Esophagus muscularis mucosa (tissue), 4 donors: Measurements from ENCODE around the gene RGS3. TPM values are rescaled to one million over a fixed set of nuclear protein-coding genes. Genes with fewer than 3 reads are reported as not detected.

Experiments
- DNase-seq: peaks from one replicate; pipeline ENCODE4 v3.0.0-alpha.2; 2017; ENCODE audit errors: extremely low spot score
- H3K27ac ChIP-seq, 4 donors: fragments of 200-600 bp; sonication (generic); replicated peaks in 1 of 4; 1 replicate in 3 of 4; 2 replicates in 1 of 4; pipeline ENCODE4 v1.5.1; 2016 to 2019; ENCODE audit warnings: mild to moderate bottlenecking in 1 of 4
- H3K27me3 ChIP-seq, 4 donors: fragments of 200-600 bp; sonication (generic); one replicate each; pipeline versions ENCODE4 v1.5.1 to v1.6.0; 2016 to 2019
- H3K36me3 ChIP-seq, 4 donors: fragments of 200-600 bp; sonication (generic); one replicate each; pipeline ENCODE4 v1.5.1; 2016 to 2019
- H3K4me1 ChIP-seq, 4 donors: fragments of 200-600 bp; sonication (generic); one replicate each; pipeline ENCODE4 v1.5.1; 2016 to 2019
- H3K4me3 ChIP-seq, 4 donors: fragments of 200-600 bp; sonication (generic); 1 replicate in 2 of 4; 2 replicates in 2 of 4; pipeline ENCODE4 v1.5.1; 2016 to 2019; ENCODE audit warnings: mild to moderate bottlenecking in 4 of 4, moderate library complexity in 1 of 4
- H3K9me3 ChIP-seq, 4 donors: fragments of 200-600 bp; sonication (generic); 1 replicate in 3 of 4; 2 replicates in 1 of 4; pipeline ENCODE4 v1.5.1; 2016 to 2019
- CTCF ChIP-seq, 3 experiments: fragments of 200-600 bp in 2 of 3; fragments of 450-650 bp in 1 of 3; sonication (generic) in 2 of 3; IDR thresholded peaks; one replicate each; pipeline ENCODE4 v1.5.1; 2017 to 2019; ENCODE audit warnings: antibody characterized with exemption in 3 of 3, mild to moderate bottlenecking in 2 of 3, moderate library complexity in 1 of 3
- EP300 ChIP-seq: sonication (generic); formaldehyde crosslinking; IDR thresholded peaks from one replicate; pipeline ENCODE4 v1.6.1; 2017; ENCODE audit warnings: antibody characterized with exemption
- POLR2A ChIP-seq: fragments of 450-650 bp; IDR thresholded peaks from one replicate; pipeline ENCODE4 v1.6.1; 2017; ENCODE audit warnings: antibody characterized with exemption, moderate library complexity, mild to moderate bottlenecking, low read depth
- POLR2AphosphoS5 ChIP-seq, 2 donors: sonication (generic); formaldehyde crosslinking; IDR thresholded peaks; one replicate each; pipeline ENCODE4 v1.6.1; 2017; ENCODE audit warnings: antibody characterized with exemption in 2 of 2
- WGBS: methylation state at CpG from one replicate; pipeline ENCODE4 v1.1.5; 2018; 5-methylcytosine and 5-hydroxymethylcytosine counted together
- intact Hi-C: fragments of 100-400 bp; cut with DNase I; formaldehyde crosslinking; loops from one replicate; pipeline ENCODE4 v1.15.1; 2023
- total RNA-seq, 4 donors: library from RNA; depleted of rRNA; stranded (reverse); fragments of >200 nt; gene quantifications; one replicate each; pipeline versions ENCODE4 v1.1.0 to v1.2.1, GENCODE V29; 2016

RGS3 gene
- total RNA-seq, 4 donors from 2014 or later, result 37.3 to 121 (median 68.5) TPM

- DNase-seq, result no peak
- no peaks in the 10 kb centered on the region for H3K9me3 ChIP-seq
- H3K27me3 ChIP-seq, result no peaks in the 10 kb centered on the region
- H3K4me1 ChIP-seq, result no peaks in the 10 kb centered on the region
- intact Hi-C loops, result no loop called here
- 87% methylated on average over 6 of the region's 6 CpGs for WGBS
- H3K4me3 ChIP-seq, result no peak overlapping the region
- H3K27ac ChIP-seq, result no peak overlapping the region
- TF ChIP-seq POLR2A (no peak), POLR2AphosphoS5 (IDR thresholded peaks at IDR 0.05) (no peak), CTCF (IDR thresholded peaks at IDR 0.05) (no peak), EP300 (no peak)
- H3K36me3 ChIP-seq, result no peaks in the 10 kb centered on the region
Observed at GRCh38 chr9:113640418-113640817, 176.9 kb downstream of the RGS3 start.

- no peak for TF ChIP-seq POLR2AphosphoS5 (IDR thresholded peaks at IDR 0.05)
- no peak for TF ChIP-seq EP300
- TF ChIP-seq POLR2A, result no peak
- TF ChIP-seq CTCF (IDR thresholded peaks at IDR 0.05), result no peak
- H3K4me1 ChIP-seq, result no peaks in the 10 kb centered on the region
- DNase-seq, result no peak
- H3K36me3 ChIP-seq, result no peaks in the 10 kb centered on the region
- 87% methylated on average over 7 of the region's 7 CpGs for WGBS
- no peaks in the 10 kb centered on the region for H3K27me3 ChIP-seq
- intact Hi-C loops, result no loop called here
- no peak overlapping the region for H3K4me3 ChIP-seq
- no peaks in the 10 kb centered on the region for H3K9me3 ChIP-seq
- H3K27ac ChIP-seq, result no peak overlapping the region
Observed at GRCh38 chr9:113641100-113641885, 177.8 kb downstream of the RGS3 start.

- H3K27ac ChIP-seq, result no peak overlapping the region
- DNase-seq, result no peak
- H3K27me3 ChIP-seq, result no peaks in the 10 kb centered on the region
- H3K4me3 ChIP-seq, result no peak overlapping the region
- peaks cover 7 to 14% (median 9%) of the 10 kb centered on the region in 4 donors for H3K4me1 ChIP-seq
- no peaks in the 10 kb centered on the region for H3K9me3 ChIP-seq
- TF ChIP-seq EP300 (no peak), POLR2AphosphoS5 (IDR thresholded peaks at IDR 0.05) (no peak), POLR2A (no peak), CTCF (IDR thresholded peaks at IDR 0.05) (no peak)
- H3K36me3 ChIP-seq, result no peaks in the 10 kb centered on the region
- WGBS, result 68% methylated on average over 2 of the region's 2 CpGs
- intact Hi-C loops, result no loop called here
Observed at GRCh38 chr9:113644321-113644720, 180.8 kb downstream of the RGS3 start.

DNA sequence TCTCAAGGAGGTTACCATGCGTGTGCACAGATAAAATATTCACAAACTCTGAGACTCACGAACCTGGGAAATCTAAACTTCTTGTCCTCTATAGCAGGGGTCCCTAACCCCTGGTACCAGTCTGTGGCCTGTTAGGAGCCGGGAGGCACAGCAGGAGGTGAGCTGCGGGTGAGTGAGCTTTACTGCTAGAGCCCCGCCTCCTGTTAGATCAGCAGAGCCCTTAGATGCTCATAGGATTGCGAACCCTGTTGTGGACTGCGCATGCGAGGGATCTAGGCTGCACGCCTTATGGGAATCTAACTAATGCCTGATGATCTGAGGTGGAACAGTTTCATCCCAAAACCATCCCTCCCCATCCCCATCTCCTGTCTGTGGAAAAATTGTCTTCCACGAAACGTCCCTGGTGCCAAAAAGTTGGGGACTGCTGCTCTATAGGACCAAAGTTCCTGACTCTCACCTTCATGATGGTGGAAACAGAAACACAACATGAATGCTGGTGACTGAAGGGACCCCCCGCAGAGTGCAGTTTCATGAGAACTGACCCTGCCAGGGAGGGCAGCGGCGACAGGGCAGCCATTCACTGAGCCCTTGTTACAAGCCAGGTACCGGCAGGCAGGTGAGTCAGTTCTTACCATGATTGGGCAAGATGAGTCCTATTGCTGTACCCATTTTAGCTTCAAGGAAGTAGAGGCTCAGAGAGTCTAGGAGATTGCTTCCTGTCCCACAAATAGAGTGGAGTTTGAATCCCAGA, 181.9 kb downstream of the RGS3 start:
- 74% methylated on average over 4 of the region's 15 CpGs for WGBS
- H3K27ac ChIP-seq, result no peak overlapping the region
- peaks cover 9 to 17% (median 11%) of the 10 kb centered on the region in 4 donors for H3K4me1 ChIP-seq
- intact Hi-C loops, result no loop called here
- no peak overlapping the region for H3K4me3 ChIP-seq
- no peak for TF ChIP-seq POLR2A
- no peak for TF ChIP-seq POLR2AphosphoS5 (IDR thresholded peaks at IDR 0.05)
- TF ChIP-seq EP300, result no peak
- TF ChIP-seq CTCF (IDR thresholded peaks at IDR 0.05), result no peak
- no peaks in the 10 kb centered on the region for H3K27me3 ChIP-seq
- H3K9me3 ChIP-seq, result no peaks in the 10 kb centered on the region
- DNase-seq, result no peak
- no peaks in the 10 kb centered on the region for H3K36me3 ChIP-seq
